Peyer's patch (tissue), 4 donors: ENCODE measurements around the gene PSME2.

Experiments used
- CTCF ChIP-seq, 6 experiments: fragments of 450-650 bp in 4 of 6; fragments of 200-600 bp in 2 of 6; sonication (generic) in 1 of 6; IDR thresholded peaks; one replicate each; pipeline ENCODE4 v1.5.1; 2017 to 2019; ENCODE audit warnings: antibody characterized with exemption in 6 of 6, mild to moderate bottlenecking in 3 of 6, moderate library complexity in 1 of 6
- POLR2A ChIP-seq, 2 donors: fragments of 450-650 bp; IDR thresholded peaks; one replicate each; pipeline ENCODE4 v1.5.1; 2017; ENCODE audit warnings: antibody characterized with exemption in 2 of 2, mild to moderate bottlenecking in 2 of 2, moderate library complexity in 2 of 2

GRCh38 chr14:24181371-24182077 lies 35.1 kb upstream of the PSME2 start:
- TF ChIP-seq CTCF (IDR thresholded peaks at IDR 0.05) (no peak), POLR2A (IDR thresholded peaks at IDR 0.05) (no peak)
